ENCODE data around the gene MPDZ.

The MPDZ gene

DNA sequence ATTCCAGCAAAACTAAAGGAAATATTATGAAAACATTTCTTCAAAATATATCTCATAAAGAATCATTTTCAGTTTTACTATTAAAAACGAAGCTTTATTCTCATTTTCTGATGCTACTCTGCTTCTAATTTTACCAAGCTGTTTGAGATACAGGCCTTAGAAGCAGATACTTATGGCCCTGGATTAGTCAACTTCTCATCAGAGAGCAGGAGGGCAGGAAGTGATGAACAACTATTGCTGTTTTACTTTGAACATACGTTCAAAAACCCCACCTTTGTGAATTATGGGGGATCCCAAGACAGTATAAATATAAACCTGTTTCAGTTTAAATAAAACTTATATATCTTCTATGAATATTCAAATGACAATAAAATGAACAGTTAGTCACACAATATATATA lies 16.0 kb downstream of the MPDZ start:
- no peaks in the 10 kb centered on the region for H3K27me3 ChIP-seq (replicated peaks; ENCODE audit: control insufficient read depth, insufficient read depth, low read length)
- TF ChIP-seq, protein P1, sequence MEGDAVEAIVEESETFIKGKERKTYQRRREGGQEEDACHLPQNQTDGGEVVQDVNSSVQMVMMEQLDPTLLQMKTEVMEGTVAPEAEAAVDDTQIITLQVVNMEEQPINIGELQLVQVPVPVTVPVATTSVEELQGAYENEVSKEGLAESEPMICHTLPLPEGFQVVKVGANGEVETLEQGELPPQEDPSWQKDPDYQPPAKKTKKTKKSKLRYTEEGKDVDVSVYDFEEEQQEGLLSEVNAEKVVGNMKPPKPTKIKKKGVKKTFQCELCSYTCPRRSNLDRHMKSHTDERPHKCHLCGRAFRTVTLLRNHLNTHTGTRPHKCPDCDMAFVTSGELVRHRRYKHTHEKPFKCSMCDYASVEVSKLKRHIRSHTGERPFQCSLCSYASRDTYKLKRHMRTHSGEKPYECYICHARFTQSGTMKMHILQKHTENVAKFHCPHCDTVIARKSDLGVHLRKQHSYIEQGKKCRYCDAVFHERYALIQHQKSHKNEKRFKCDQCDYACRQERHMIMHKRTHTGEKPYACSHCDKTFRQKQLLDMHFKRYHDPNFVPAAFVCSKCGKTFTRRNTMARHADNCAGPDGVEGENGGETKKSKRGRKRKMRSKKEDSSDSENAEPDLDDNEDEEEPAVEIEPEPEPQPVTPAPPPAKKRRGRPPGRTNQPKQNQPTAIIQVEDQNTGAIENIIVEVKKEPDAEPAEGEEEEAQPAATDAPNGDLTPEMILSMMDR (IDR thresholded peaks at IDR 0.05; ENCODE audit: insufficient read depth, low read length, poor library complexity, severe bottlenecking): no peak
- H3K36me3 ChIP-seq (ENCODE audit: control insufficient read depth, insufficient read depth, low read length): no peaks in the 10 kb centered on the region

GRCh38 chr9:13252852-13253251 lies 26.6 kb downstream of the MPDZ start:
- Histone ChIP-seq H3K4me3 (replicated peaks; ENCODE audit: low read depth, low read length) (no peak overlapping the region), H3K27me3 (replicated peaks; ENCODE audit: control insufficient read depth, insufficient read depth, low read length) (no peaks in the 10 kb centered on the region)
- TF ChIP-seq, protein P1 (IDR thresholded peaks at IDR 0.05; ENCODE audit: insufficient read depth, low read length, poor library complexity, severe bottlenecking): no peak

More for the DNA sequence above, 16.0 kb downstream of the MPDZ start:
- no peak for DNase-seq (ENCODE audit: extremely low read depth, insufficient read length)
- H3K4me3 ChIP-seq (replicated peaks; ENCODE audit: low read depth, low read length): no peak overlapping the region

DNA sequence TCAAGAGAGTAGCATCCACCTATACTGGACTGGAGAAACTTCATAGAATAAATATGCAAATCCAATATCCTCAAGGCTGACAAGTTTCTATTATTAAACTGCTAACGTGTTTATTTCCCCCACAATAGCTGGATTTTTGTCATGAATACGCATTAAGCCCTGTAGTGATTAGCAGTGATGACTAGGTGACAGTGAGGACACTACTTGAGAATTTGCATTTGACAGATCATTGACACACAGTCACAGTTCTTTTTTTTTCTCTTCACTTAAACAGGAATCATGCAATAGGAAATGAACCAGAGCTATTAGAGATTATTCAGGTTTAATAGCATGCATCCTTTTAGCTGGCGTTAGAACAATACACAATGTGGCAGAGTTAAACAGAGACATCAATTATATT lies 35.3 kb downstream of the MPDZ start:
- TF ChIP-seq, protein P1 (IDR thresholded peaks at IDR 0.05; ENCODE audit: insufficient read depth, low read length, poor library complexity, severe bottlenecking): no peak

More at GRCh38 chr9:13252852-13253251, 26.6 kb downstream of the MPDZ start:
- DNase-seq (ENCODE audit: extremely low read depth, insufficient read length): no peak
- no peaks in the 10 kb centered on the region for H3K36me3 ChIP-seq (ENCODE audit: control insufficient read depth, insufficient read depth, low read length)

DNA sequence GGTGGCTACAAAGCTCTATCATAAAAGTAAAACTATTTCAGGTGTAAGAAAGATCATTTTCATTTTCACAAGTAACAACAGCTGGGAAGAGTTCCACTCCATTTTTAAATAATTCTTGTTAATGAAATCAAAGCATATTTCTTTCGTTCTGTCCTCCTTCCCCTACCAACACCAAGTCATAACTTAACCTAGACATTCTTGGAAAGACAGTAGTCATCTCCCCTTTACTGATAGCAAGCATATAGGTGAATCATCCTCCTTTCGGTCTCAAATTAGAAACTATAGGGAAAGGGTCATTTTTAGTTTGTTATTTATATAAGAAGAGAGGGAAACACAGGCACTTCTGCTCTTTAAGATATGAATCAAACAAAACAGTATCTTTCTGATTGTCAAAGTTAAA lies 38.2 kb downstream of the MPDZ start:
- TF ChIP-seq, protein P1 (IDR thresholded peaks at IDR 0.05; ENCODE audit: insufficient read depth, low read length, poor library complexity, severe bottlenecking): no peak
- Histone ChIP-seq H3K27me3 (replicated peaks; ENCODE audit: control insufficient read depth, insufficient read depth, low read length) (no peaks in the 10 kb centered on the region), H3K4me3 (replicated peaks; ENCODE audit: low read depth, low read length) (no peak overlapping the region), H3K36me3 (ENCODE audit: control insufficient read depth, insufficient read depth, low read length) (no peaks in the 10 kb centered on the region)
- DNase-seq (ENCODE audit: extremely low read depth, insufficient read length): no peak

More for the DNA sequence above, 35.3 kb downstream of the MPDZ start:
- Histone ChIP-seq H3K36me3 (ENCODE audit: control insufficient read depth, insufficient read depth, low read length) (no peaks in the 10 kb centered on the region), H3K27me3 (replicated peaks; ENCODE audit: control insufficient read depth, insufficient read depth, low read length) (no peaks in the 10 kb centered on the region), H3K4me3 (replicated peaks; ENCODE audit: low read depth, low read length) (no peak overlapping the region)
- DNase-seq (ENCODE audit: extremely low read depth, insufficient read length): no peak

GRCh38 chr9:13239660-13240059 lies 39.8 kb downstream of the MPDZ start:
- Histone ChIP-seq H3K36me3 (ENCODE audit: control insufficient read depth, insufficient read depth, low read length) (no peaks in the 10 kb centered on the region), H3K27me3 (replicated peaks; ENCODE audit: control insufficient read depth, insufficient read depth, low read length) (no peaks in the 10 kb centered on the region), H3K4me3 (replicated peaks; ENCODE audit: low read depth, low read length) (no peak overlapping the region)
- TF ChIP-seq, protein P1 (IDR thresholded peaks at IDR 0.05; ENCODE audit: insufficient read depth, low read length, poor library complexity, severe bottlenecking): no peak
- DNase-seq (ENCODE audit: extremely low read depth, insufficient read length): no peak

- no peak for DNase-seq (ENCODE audit: extremely low read depth, insufficient read length)
- TF ChIP-seq, protein P1 (IDR thresholded peaks at IDR 0.05; ENCODE audit: insufficient read depth, low read length, poor library complexity, severe bottlenecking): no peak
- H3K4me3 ChIP-seq (replicated peaks; ENCODE audit: low read depth, low read length): no peak overlapping the region
- H3K27me3 ChIP-seq (replicated peaks; ENCODE audit: control insufficient read depth, insufficient read depth, low read length): no peaks in the 10 kb centered on the region
- H3K36me3 ChIP-seq (ENCODE audit: control insufficient read depth, insufficient read depth, low read length): no peaks in the 10 kb centered on the region
Observed at GRCh38 chr9:13239208-13239607, 40.3 kb downstream of the MPDZ start.

All from GM06990 (cell line).